GM18951 (cell line): Measurements from ENCODE around the gene MSRB1.

ENCODE experiments used
- POLR2A ChIP-seq: IDR thresholded peaks from 4 replicates; pipeline ENCODE4 v1.6.1; 2011; ENCODE audit warnings: mild to moderate bottlenecking; ENCODE audit not compliant: insufficient read length, insufficient read depth; ENCODE audit errors: extremely low read depth
- in situ Hi-C: fragments of 300-500 bp; cut with MboI; formaldehyde crosslinking; loops from one replicate; pipeline ENCODE4 v1.12.0; 2022; ENCODE audit warnings: low sequenced_read_pairs, mixed read lengths, inconsistent platforms; ENCODE audit not compliant: unreplicated experiment

The MSRB1 gene

GRCh38 chr16:1983544-1984346 lies 40.7 kb upstream of the MSRB1 start, which contains the start of gene GFER:
Gene GFER (plus strand): TSS chr16:1984193. CDS start chr16:1984219, 26 bp downstream.
- in situ Hi-C loops, result no loop called here
- peak; percentile 94 for TF ChIP-seq POLR2A

GRCh38 chr16:1982991-1983543 lies 40.1 kb upstream of the MSRB1 start:
- in situ Hi-C loops, result no loop called here
- TF ChIP-seq POLR2A, result no peak

GRCh38 chr16:1982013-1982433 lies 39.0 kb upstream of the MSRB1 start:
- TF ChIP-seq POLR2A, result no peak
- in situ Hi-C loops, result no loop called here

GRCh38 chr16:1981398-1981836 lies 38.4 kb upstream of the MSRB1 start, which contains the start of gene NOXO1:
Gene NOXO1 (minus strand): TSS chr16:1981469. CDS start chr16:1981179, 290 bp downstream.
- in situ Hi-C loops, result no loop called here
- TF ChIP-seq POLR2A, result no peak

GRCh38 chr16:1980770-1981087 lies 37.7 kb upstream of the MSRB1 start:
- no peak for TF ChIP-seq POLR2A
- in situ Hi-C loops, result no loop called here

- in situ Hi-C loops, result no loop called here
- TF ChIP-seq POLR2A, result no peak
These were observed 37.2 kb upstream of the MSRB1 start for GRCh38 chr16:1980030-1980769.

GRCh38 chr16:1979271-1980029 lies 36.5 kb upstream of the MSRB1 start:
- in situ Hi-C loops, result no loop called here
- TF ChIP-seq POLR2A, result no peak

GRCh38 chr16:1978476-1979120 lies 35.6 kb upstream of the MSRB1 start:
- in situ Hi-C loops, result no loop called here
- no peak for TF ChIP-seq POLR2A

GRCh38 chr16:1977875-1978268 lies 34.9 kb upstream of the MSRB1 start:
- TF ChIP-seq POLR2A, result no peak
- in situ Hi-C loops, result no loop called here

- in situ Hi-C loops, result no loop called here
- no peak for TF ChIP-seq POLR2A
These were observed 34.2 kb upstream of the MSRB1 start for GRCh38 chr16:1976951-1977874.

GRCh38 chr16:1976216-1976520 lies 33.2 kb upstream of the MSRB1 start:
- in situ Hi-C loops, result no loop called here
- TF ChIP-seq POLR2A, result no peak
